GM18519 (cell line): ENCODE measurements around the gene RAET1G.

Experiments
- ATAC-seq: cut with Tn5 transposase; IDR thresholded peaks from one replicate; pipeline ENCODE4 v1.9.1; 2021; ENCODE audit warnings: mild to moderate bottlenecking, moderate library complexity; ENCODE audit not compliant: unreplicated experiment, low FRiP score

The RAET1G gene

GRCh38 chr6:149872233-149872632, 50.7 kb downstream of the RAET1G start:
- no peak for ATAC-seq

GRCh38 chr6:149871182-149871581, 51.7 kb downstream of the RAET1G start:
- no peak for ATAC-seq

GRCh38 chr6:149869275-149869892, 53.5 kb downstream of the RAET1G start:
- ATAC-seq, result no peak

GRCh38 chr6:149867876-149868640, 54.9 kb downstream of the RAET1G start:
- ATAC-seq, result no peak
